ENCODE results near the gene EPS15.

EPS15 gene

GRCh38 chr1:51385776-51386175, 133.3 kb downstream of the EPS15 start:
- no peak for TF ChIP-seq CTCF (IDR thresholded peaks at IDR 0.05; ENCODE audit: low read depth, low read length)
- H3K4me3 ChIP-seq (replicated peaks in 1 of 2; ENCODE audit: low read depth in 2 of 2, low read length in 2 of 2) = no peak overlapping the region
- DNase-seq (ENCODE audit: low read depth in 2 of 2) = no peak

GRCh38 chr1:51381964-51382363, 137.1 kb downstream of the EPS15 start:
- no peak overlapping the region for H3K4me3 ChIP-seq (replicated peaks in 1 of 2; ENCODE audit: low read depth in 2 of 2, low read length in 2 of 2)
- no peak for TF ChIP-seq CTCF (IDR thresholded peaks at IDR 0.05; ENCODE audit: low read depth, low read length)
- DNase-seq (ENCODE audit: low read depth in 2 of 2) = no peak

GRCh38 chr1:51380936-51381335, 138.1 kb downstream of the EPS15 start:
- no peak for TF ChIP-seq CTCF (IDR thresholded peaks at IDR 0.05; ENCODE audit: low read depth, low read length)

GRCh38 chr1:51378871-51379270, 140.2 kb downstream of the EPS15 start:
- no peak overlapping the region for H3K4me3 ChIP-seq (replicated peaks in 1 of 2; ENCODE audit: low read depth in 2 of 2, low read length in 2 of 2)
- TF ChIP-seq CTCF (IDR thresholded peaks at IDR 0.05; ENCODE audit: low read depth, low read length) = no peak
- DNase-seq (ENCODE audit: low read depth in 2 of 2) = no peak

More at GRCh38 chr1:51380936-51381335, 138.1 kb downstream of the EPS15 start:
- H3K4me3 ChIP-seq (replicated peaks in 1 of 2; ENCODE audit: low read depth in 2 of 2, low read length in 2 of 2) = no peak overlapping the region
- no peak for DNase-seq (ENCODE audit: low read depth in 2 of 2)

GRCh38 chr1:51373898-51374297, 145.2 kb downstream of the EPS15 start:
- no peak overlapping the region for H3K4me3 ChIP-seq (replicated peaks in 1 of 2; ENCODE audit: low read depth in 2 of 2, low read length in 2 of 2)
- no peak for TF ChIP-seq CTCF (IDR thresholded peaks at IDR 0.05; ENCODE audit: low read depth, low read length)
- DNase-seq (ENCODE audit: low read depth in 2 of 2) = no peak

GRCh38 chr1:51372561-51372960, 146.5 kb downstream of the EPS15 start:
- no peak overlapping the region for H3K4me3 ChIP-seq (replicated peaks in 1 of 2; ENCODE audit: low read depth in 2 of 2, low read length in 2 of 2)
- no peak for TF ChIP-seq CTCF (IDR thresholded peaks at IDR 0.05; ENCODE audit: low read depth, low read length)
- no peak for DNase-seq (ENCODE audit: low read depth in 2 of 2)

GRCh38 chr1:51369171-51369570, 149.9 kb downstream of the EPS15 start:
- H3K4me3 ChIP-seq (replicated peaks in 1 of 2; ENCODE audit: low read depth in 2 of 2, low read length in 2 of 2) = no peak overlapping the region
- DNase-seq (ENCODE audit: low read depth in 2 of 2) = no peak
- TF ChIP-seq CTCF (IDR thresholded peaks at IDR 0.05; ENCODE audit: low read depth, low read length) = no peak
